GM12878 (cell line): ENCODE results near the gene YIPF4.

Source experiments
- BHLHE40 ChIP-seq, 2 experiments: fragments of 450-650 bp in 1 of 2; IDR thresholded peaks; 2 replicates each; pipeline ENCODE4 v1.6.1; 2011 to 2017; ENCODE audit warnings: low read depth in 2 of 2, borderline replicate concordance in 1 of 2, improper control_type of control experiment in 1 of 2, low read length in 1 of 2, mild to moderate bottlenecking in 1 of 2
- EP300 ChIP-seq, 2 experiments: fragments of 150-350 bp in 1 of 2; IDR thresholded peaks; 2 replicates each; pipeline ENCODE4 v1.6.1; 2011 to 2012; ENCODE audit warnings: low read depth in 2 of 2, low read length in 2 of 2, borderline replicate concordance in 1 of 2, improper control_type of control experiment in 1 of 2, inconsistent platforms in 1 of 2; ENCODE audit not compliant: control insufficient read depth in 1 of 2
- FOXK2 ChIP-seq: fragments of 450-650 bp; IDR thresholded peaks from 2 replicates; pipeline ENCODE4 v1.6.1; 2017; ENCODE audit warnings: mild to moderate bottlenecking, moderate library complexity
- JUNB ChIP-seq: IDR thresholded peaks from 2 replicates; pipeline ENCODE4 v1.6.1; 2016; ENCODE audit warnings: antibody characterized with exemption, mild to moderate bottlenecking
- POLR2A ChIP-seq: IDR thresholded peaks from 2 replicates; pipeline ENCODE4 v1.6.1; 2011; ENCODE audit warnings: low read depth, mild to moderate bottlenecking, low read length
- RFX5 ChIP-seq: IDR thresholded peaks from 2 replicates; pipeline ENCODE4 v1.6.1; 2011; ENCODE audit warnings: low read depth, low read length, improper control_type of control experiment
- TBL1XR1 ChIP-seq: IDR thresholded peaks from 2 replicates; pipeline ENCODE4 v1.6.1; 2012; ENCODE audit warnings: low read depth, low read length, improper control_type of control experiment
- TF ChIP-seq, protein P1 (sequence below), 3 experiments: IDR thresholded peaks in 2 of 3; conservative IDR thresholded peaks in 1 of 3; 2 replicates each; pipeline ENCODE4 v1.5.1; 2011; ENCODE audit warnings: low read depth in 3 of 3, low read length in 3 of 3, mild to moderate bottlenecking in 3 of 3, control low read depth in 2 of 3, moderate library complexity in 2 of 3, inconsistent platforms in 1 of 3, mixed read lengths in 1 of 3; ENCODE audit not compliant: control insufficient read depth in 2 of 3, insufficient read depth in 1 of 3; ENCODE audit errors: extremely low read depth in 1 of 3
- TF ChIP-seq, protein P2 (sequence below): IDR thresholded peaks from 2 replicates; pipeline ENCODE4 v1.6.1; 2011; ENCODE audit warnings: low read depth, low read length, improper control_type of control experiment, borderline replicate concordance

DNA sequence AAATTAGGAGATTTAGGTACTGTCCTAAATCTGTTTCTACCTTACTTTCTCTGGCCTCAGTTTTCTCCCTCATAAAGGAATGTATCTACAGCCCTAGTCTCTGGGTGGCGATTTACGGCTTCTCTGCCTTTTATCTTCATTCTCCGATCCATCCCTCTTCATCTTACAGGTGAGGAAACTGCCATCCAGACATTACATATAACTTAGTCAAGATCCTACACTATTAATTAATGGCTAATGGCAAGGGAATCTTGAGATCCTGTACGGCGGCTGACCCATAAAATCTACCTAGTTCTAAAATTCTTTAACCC, 386 bp upstream of the YIPF4 start:
- TF ChIP-seq, protein P1, sequence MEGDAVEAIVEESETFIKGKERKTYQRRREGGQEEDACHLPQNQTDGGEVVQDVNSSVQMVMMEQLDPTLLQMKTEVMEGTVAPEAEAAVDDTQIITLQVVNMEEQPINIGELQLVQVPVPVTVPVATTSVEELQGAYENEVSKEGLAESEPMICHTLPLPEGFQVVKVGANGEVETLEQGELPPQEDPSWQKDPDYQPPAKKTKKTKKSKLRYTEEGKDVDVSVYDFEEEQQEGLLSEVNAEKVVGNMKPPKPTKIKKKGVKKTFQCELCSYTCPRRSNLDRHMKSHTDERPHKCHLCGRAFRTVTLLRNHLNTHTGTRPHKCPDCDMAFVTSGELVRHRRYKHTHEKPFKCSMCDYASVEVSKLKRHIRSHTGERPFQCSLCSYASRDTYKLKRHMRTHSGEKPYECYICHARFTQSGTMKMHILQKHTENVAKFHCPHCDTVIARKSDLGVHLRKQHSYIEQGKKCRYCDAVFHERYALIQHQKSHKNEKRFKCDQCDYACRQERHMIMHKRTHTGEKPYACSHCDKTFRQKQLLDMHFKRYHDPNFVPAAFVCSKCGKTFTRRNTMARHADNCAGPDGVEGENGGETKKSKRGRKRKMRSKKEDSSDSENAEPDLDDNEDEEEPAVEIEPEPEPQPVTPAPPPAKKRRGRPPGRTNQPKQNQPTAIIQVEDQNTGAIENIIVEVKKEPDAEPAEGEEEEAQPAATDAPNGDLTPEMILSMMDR (IDR thresholded peaks at IDR 0.05 in 2 of 3, conservative IDR thresholded peaks at IDR 0.05 in 1 of 3; ENCODE audit: control insufficient read depth in 2 of 3, extremely low read depth in 1 of 3, insufficient read depth in 1 of 3, low read depth in 3 of 3, low read length in 3 of 3), result no peak
- no peak for TF ChIP-seq TBL1XR1
- TF ChIP-seq POLR2A, result no peak
- 0 out of 2 replicates have a peak, but pooled peaks have one; percentile 8 for TF ChIP-seq JUNB
- no peak for TF ChIP-seq FOXK2
- no peak for TF ChIP-seq EP300 (IDR thresholded peaks at IDR 0.05; ENCODE audit: borderline replicate concordance in 1 of 2, control insufficient read depth in 1 of 2, low read depth in 2 of 2, low read length in 2 of 2)
- TF ChIP-seq RFX5, result no peak
- TF ChIP-seq, protein P2, sequence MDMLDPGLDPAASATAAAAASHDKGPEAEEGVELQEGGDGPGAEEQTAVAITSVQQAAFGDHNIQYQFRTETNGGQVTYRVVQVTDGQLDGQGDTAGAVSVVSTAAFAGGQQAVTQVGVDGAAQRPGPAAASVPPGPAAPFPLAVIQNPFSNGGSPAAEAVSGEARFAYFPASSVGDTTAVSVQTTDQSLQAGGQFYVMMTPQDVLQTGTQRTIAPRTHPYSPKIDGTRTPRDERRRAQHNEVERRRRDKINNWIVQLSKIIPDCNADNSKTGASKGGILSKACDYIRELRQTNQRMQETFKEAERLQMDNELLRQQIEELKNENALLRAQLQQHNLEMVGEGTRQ, result no peak
- TF ChIP-seq BHLHE40 (IDR thresholded peaks at IDR 0.05; ENCODE audit: borderline replicate concordance in 1 of 2, low read depth in 2 of 2, low read length in 1 of 2), result no peak
